K562 (cell line): Measurements from ENCODE around the gene MYRFL. TPM values are rescaled to one million over a fixed set of nuclear protein-coding genes. Genes with fewer than 3 reads are reported as not detected.

Experiments
- ATAC-seq: fragments of 200-7000 bp; cut with Tn5 transposase; 3 replicates; pipeline ENCODE4 v1.9.1; 2020; ENCODE audit warnings: moderate library complexity
- BruUV-seq: library from RNA; stranded (reverse); fragments of 400-500 nt; replicated peaks from 2 replicates; lab custom pipeline; 2021; lab: Mats Ljungman, UMichigan
- CTCF ChIA-PET: fragments of 300-600 bp; formaldehyde crosslinking; extraction: SDS; loops from one replicate; lab custom pipeline; 2021; ENCODE audit warnings: low intra/inter-chr PET ratio; lab: Yijun Ruan, JAX
- POLR2A ChIA-PET: fragments of 300-600, 350-650 bp; sonication (Branson Sonifier 250); formaldehyde crosslinking; extraction: SDS; loops from one replicate; lab custom pipeline; 2021; ENCODE audit warnings: antibody characterized with exemption, inconsistent platforms; lab: Yijun Ruan, JAX
- DNase-seq, 4 experiments: peaks; one replicate each; pipeline versions ENCODE4 v3.0.0 to v3.0.0-alpha.2; 2011 to 2018; ENCODE audit warnings: low spot score in 3 of 4, mixed read lengths in 3 of 4; ENCODE audit errors: extremely low read depth in 1 of 4
- FAIRE-seq: peaks from 2 replicates; lab custom pipeline; 2011; peaks lifted over from hg19 to GRCh38; lab: Jason Lieb, UNC
- H2AFZ ChIP-seq: 2 replicates; pipeline ENCODE4 v1.6.0; 2011; ENCODE audit warnings: low read depth, low read length, control low read depth, inconsistent platforms
- H3K27ac ChIP-seq: fragments of 200-600 bp; 3 replicates; pipeline ENCODE4 v1.8.0; 2011; ENCODE audit warnings: low read depth, mild to moderate bottlenecking, control low read depth, inconsistent platforms, low read length, moderate library complexity, mixed read lengths; ENCODE audit errors: extremely low read depth
- H3K27me3 ChIP-seq, 2 experiments: fragments of 300-600 bp in 1 of 2; 2 replicates in 1 of 2; 3 replicates in 1 of 2; pipeline versions ENCODE4 v1.6.0 to v1.8.0; 2011; ENCODE audit warnings: inconsistent platforms in 2 of 2, low read length in 2 of 2, mild to moderate bottlenecking in 1 of 2, mixed read lengths in 1 of 2, moderate library complexity in 1 of 2; ENCODE audit not compliant: control insufficient read depth in 2 of 2, insufficient read depth in 2 of 2
- H3K36me3 ChIP-seq: fragments of 300-600 bp; 3 replicates; pipeline ENCODE4 v1.8.0; 2011; ENCODE audit warnings: mild to moderate bottlenecking, low read length, inconsistent platforms; ENCODE audit not compliant: control insufficient read depth, insufficient read depth
- H3K4me1 ChIP-seq, 2 experiments: fragments of 200-600 bp in 1 of 2; replicated peaks in 1 of 2; 2 replicates in 1 of 2; 3 replicates in 1 of 2; pipeline versions ENCODE4 v1.5.1 to v1.8.0; 2011; ENCODE audit warnings: inconsistent platforms in 2 of 2, low read length in 2 of 2, mild to moderate bottlenecking in 1 of 2, mixed read lengths in 1 of 2, moderate library complexity in 1 of 2; ENCODE audit not compliant: control insufficient read depth in 2 of 2, insufficient read depth in 2 of 2
- H3K4me2 ChIP-seq: 2 replicates; pipeline ENCODE4 v1.6.1; 2011; ENCODE audit warnings: low read length, control low read depth, inconsistent platforms, mixed read lengths; ENCODE audit not compliant: insufficient read depth
- H3K4me3 ChIP-seq: fragments of 200-600 bp; sonication (generic), shearing (Covaris generic); 2 replicates; pipeline ENCODE4 v1.5.1; 2016; ENCODE audit warnings: control low read depth, inconsistent platforms
- H3K79me2 ChIP-seq: fragments of 200-600 bp; 3 replicates; pipeline ENCODE4 v1.8.0; 2011; ENCODE audit warnings: low read length, inconsistent platforms; ENCODE audit not compliant: control insufficient read depth, insufficient read depth
- H3K9ac ChIP-seq, 2 experiments: 2 replicates each; pipeline versions ENCODE4 v1.6.0 to v1.6.1; 2011; ENCODE audit warnings: low read depth in 2 of 2, low read length in 2 of 2, control low read depth in 1 of 2, inconsistent platforms in 1 of 2, mild to moderate bottlenecking in 1 of 2, mixed read lengths in 1 of 2; ENCODE audit not compliant: insufficient read depth in 1 of 2
- H3K9me1 ChIP-seq: one replicate; pipeline ENCODE4 v1.6.0; 2011; ENCODE audit warnings: inconsistent platforms, mild to moderate bottlenecking, low read length, moderate library complexity; ENCODE audit not compliant: control insufficient read depth, insufficient read depth
- H3K9me3 ChIP-seq: replicated peaks from 2 replicates; pipeline ENCODE4 v1.5.1; 2011; ENCODE audit warnings: low read depth, low read length, inconsistent platforms; ENCODE audit not compliant: control insufficient read depth, insufficient read depth
- H4K20me1 ChIP-seq: replicated peaks from 2 replicates; pipeline ENCODE4 v1.6.1; 2011; ENCODE audit warnings: low read length, inconsistent platforms, mixed read lengths; ENCODE audit not compliant: control insufficient read depth, insufficient read depth
- ATF7 ChIP-seq: fragments of 450-650 bp; IDR thresholded peaks from 2 replicates; pipeline ENCODE4 v1.7.1; 2014; ENCODE audit warnings: mild to moderate bottlenecking, moderate library complexity
- BDP1 ChIP-seq: IDR thresholded peaks from 3 replicates; pipeline ENCODE4 v1.6.1; 2011; ENCODE audit not compliant: insufficient read length, insufficient read depth
- HIVEP1 ChIP-seq: fragments of 250-450 bp; sonication (Bioruptor Pico); IDR thresholded peaks from 2 replicates; pipeline ENCODE4 v1.4.0; 2020; ENCODE audit warnings: mild to moderate bottlenecking
- MCM5 ChIP-seq: fragments of 450-650 bp; IDR thresholded peaks from 2 replicates; pipeline ENCODE4 v1.6.1; 2016; ENCODE audit warnings: low read depth
- PHF20 ChIP-seq: fragments of 450-650 bp; IDR thresholded peaks from 2 replicates; pipeline ENCODE4 v1.6.1; 2018; ENCODE audit not compliant: partially characterized antibody
- RERE ChIP-seq: sonication (generic); formaldehyde crosslinking; IDR thresholded peaks from 2 replicates; pipeline ENCODE4 v1.8.0; 2023; ENCODE audit warnings: missing genetic modification reagents, mild to moderate bottlenecking, borderline replicate concordance
- ZNF253 ChIP-seq: fragments of 250-450 bp; sonication (Bioruptor Pico); conservative IDR thresholded peaks from 2 replicates; pipeline ENCODE4 v1.6.1; 2021; ENCODE audit warnings: mild to moderate bottlenecking
- ZNF57 ChIP-seq: fragments of 450-650 bp; formaldehyde crosslinking; IDR thresholded peaks from 2 replicates; pipeline ENCODE4 v1.4.0; 2020; ENCODE audit warnings: mild to moderate bottlenecking, moderate library complexity
- WGBS: fragments of 100-300 bp; shearing (Covaris generic); methylation state at CpG from one replicate; pipeline ENCODE4 v1.1.6; 2016; ENCODE audit warnings: low coverage, mixed read lengths; ENCODE audit not compliant: insufficient coverage; ENCODE audit errors: missing lambda C conversion rate; 5-methylcytosine and 5-hydroxymethylcytosine counted together
- in situ Hi-C: fragments of 300-500 bp; cut with MboI; formaldehyde crosslinking; loops from 4 replicates; pipeline ENCODE4 v1.15.0; 2018; ENCODE audit warnings: inconsistent platforms, mixed read lengths
- intact Hi-C: fragments of 100-400 bp; cut with micrococcal nuclease; formaldehyde crosslinking; loops from 2 replicates; pipeline ENCODE4 v1.14.2; 2022
- polyA plus RNA-seq, 8 experiments: library from polyadenylated mRNA; depleted of rRNA in 4 of 8; stranded (reverse) in 5 of 8; unstranded in 3 of 8; fragments of >200 nt; fragmentation: Nextera tagmentation in 2 of 8; fragmentation: Illumina TruSeq in 1 of 8; extraction: Ambion mirVana in 2 of 8; extraction: Trizol in 1 of 8; gene quantifications; 2 replicates each; pipeline versions ENCODE4 v1.2.1 to v1.2.3, GENCODE V29; 2011 to 2014; ENCODE audit warnings: inconsistent platforms in 1 of 8, missing spikeins in 1 of 8
- total RNA-seq, 7 experiments: library from RNA; depleted of rRNA in 6 of 7; stranded (reverse); fragments of >200 nt in 6 of 7; fragmentation: Illumina TruSeq in 2 of 7; extraction: Trizol in 2 of 7; gene quantifications; 2 replicates each; pipeline versions ENCODE4 v1.2.1 to v1.2.3, GENCODE V29; 2011 to 2021; ENCODE audit warnings: low replicate concordance in 1 of 7
- TF ChIP-seq, protein P1 (sequence below): sonication (generic); formaldehyde crosslinking; IDR thresholded peaks from 2 replicates; pipeline ENCODE4 v1.8.0; 2022; ENCODE audit warnings: missing genetic modification reagents, mild to moderate bottlenecking, borderline replicate concordance

MYRFL gene
- total and polyA plus RNA-seq, 9 of the 15 experiments (the other 6 are each of a cell fraction or from before 2014, with no cell fraction given): not detected

DNA sequence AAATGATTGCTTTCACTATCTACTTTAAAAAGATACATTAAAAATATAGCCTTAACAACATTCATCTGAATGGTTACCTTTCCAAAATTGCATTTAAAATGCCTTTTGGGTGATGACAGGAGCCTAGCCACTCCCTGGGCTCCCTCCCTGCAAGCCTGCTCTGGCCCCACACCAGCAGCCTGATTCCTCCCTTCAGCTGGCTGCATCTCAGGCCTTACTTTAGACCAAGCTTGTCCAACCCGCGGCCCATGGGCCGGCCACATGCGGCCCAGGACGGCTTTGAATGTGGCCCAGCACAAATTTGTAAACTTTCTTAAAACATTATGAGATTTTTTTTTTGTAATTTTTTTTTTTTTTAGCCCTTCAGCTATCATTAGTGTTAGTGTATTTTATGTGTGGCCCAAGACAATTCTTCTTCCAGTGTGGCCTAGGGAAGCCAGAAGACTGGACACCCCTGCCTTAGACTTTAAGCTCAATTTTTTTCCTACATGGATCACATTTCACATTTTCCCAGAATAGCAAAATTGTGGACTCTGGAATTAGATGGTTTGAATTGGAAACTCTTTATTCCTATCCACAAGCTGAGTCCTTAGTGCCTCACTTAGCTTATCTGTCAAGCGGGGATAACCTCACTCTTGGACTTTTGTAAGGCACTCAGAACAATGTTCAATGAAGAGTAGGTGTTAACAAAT lies 124.4 kb downstream of the MYRFL start:
- H3K79me2 ChIP-seq: no peaks in the 10 kb centered on the region
- H3K9me1 ChIP-seq: no peaks in the 10 kb centered on the region
- no peak for TF ChIP-seq PHF20
- no peak for TF ChIP-seq ATF7
- TF ChIP-seq, protein P1, sequence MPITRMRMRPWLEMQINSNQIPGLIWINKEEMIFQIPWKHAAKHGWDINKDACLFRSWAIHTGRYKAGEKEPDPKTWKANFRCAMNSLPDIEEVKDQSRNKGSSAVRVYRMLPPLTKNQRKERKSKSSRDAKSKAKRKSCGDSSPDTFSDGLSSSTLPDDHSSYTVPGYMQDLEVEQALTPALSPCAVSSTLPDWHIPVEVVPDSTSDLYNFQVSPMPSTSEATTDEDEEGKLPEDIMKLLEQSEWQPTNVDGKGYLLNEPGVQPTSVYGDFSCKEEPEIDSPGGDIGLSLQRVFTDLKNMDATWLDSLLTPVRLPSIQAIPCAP: no peak
- no peak for TF ChIP-seq HIVEP1
- TF ChIP-seq MCM5: no peak
- no peak for TF ChIP-seq RERE (CRISPR knock-in tag)
- no peak for TF ChIP-seq BDP1
- TF ChIP-seq ZNF253 (CRISPR knock-in tag): no peak
- TF ChIP-seq ZNF57 (CRISPR knock-in tag): no peak
- H3K27me3 ChIP-seq: no peaks in the 10 kb centered on the region
- H4K20me1 ChIP-seq: no peaks in the 10 kb centered on the region
- H3K27ac ChIP-seq: no peak overlapping the region
- H3K4me1 ChIP-seq: no peaks in the 10 kb centered on the region
- H3K9ac ChIP-seq: no peak overlapping the region
- 0% methylated on average over 6 of the region's 6 CpGs for WGBS
- intact Hi-C loops (no loop called here), in situ Hi-C loops (no loop called here)
- H3K9me3 ChIP-seq: no peaks in the 10 kb centered on the region; the same call in 1 of the 2 replicates
- H3K36me3 ChIP-seq: no peaks in the 10 kb centered on the region
- ATAC-seq: no peak
- no TSS peak for BruUV-seq
- no peak overlapping the region for H2AFZ ChIP-seq
- POLR2A ChIA-PET: interaction anchor here (0.7 kb wide), 1 partner anchor 48 kb away, joined by 5 read pairs; no protein-coding TSS in a partner anchor
- no peak overlapping the region for H3K4me2 ChIP-seq
- DNase-seq: no peak
- CTCF ChIA-PET: no interaction called here
- H3K4me3 ChIP-seq: no peak overlapping the region
- no peak for FAIRE-seq
